Measurements from ENCODE around the gene SH2B3.

DNA sequence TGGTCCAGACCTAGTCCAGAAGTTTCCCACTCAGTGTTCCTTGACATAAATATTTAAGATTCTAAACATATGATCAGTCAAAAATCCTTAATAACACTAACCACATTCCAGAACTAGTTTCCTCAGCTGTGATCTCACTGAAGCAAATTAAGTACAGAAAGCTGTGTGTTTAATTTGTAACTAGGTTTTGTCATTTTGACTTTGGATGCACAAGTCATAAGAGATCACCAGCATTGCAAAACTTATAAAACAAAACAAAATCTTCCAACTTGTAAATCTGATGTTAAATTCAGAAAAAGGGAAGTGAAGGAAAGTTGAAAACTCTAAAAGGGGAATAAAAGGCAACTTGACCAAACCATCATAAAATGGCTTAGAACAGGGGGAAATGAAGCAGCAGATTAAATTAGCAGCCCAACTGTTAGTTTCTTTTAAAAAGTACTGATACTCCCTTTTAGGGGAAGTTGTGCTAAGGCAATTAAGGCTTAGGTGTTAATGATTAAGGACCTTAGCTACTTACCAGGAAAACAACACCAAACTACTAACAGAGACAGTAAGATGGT is 56.6 kb downstream of the SH2B3 start:
- TF ChIP-seq CTCF (IDR thresholded peaks at IDR 0.05), result no peak
- TF ChIP-seq POLR2AphosphoS5 (IDR thresholded peaks at IDR 0.05; ENCODE audit: low read depth, low read length), result no peak
- TF ChIP-seq TCF7L2 (IDR thresholded peaks at IDR 0.05; ENCODE audit: low read depth, low read length), result no peak

Measured in Panc1 (cell line).